Umbilical cord (tissue), 2 donors: Measurements from ENCODE around the gene PERM1. TPM values are rescaled to one million over a fixed set of nuclear protein-coding genes. Genes with fewer than 3 reads are reported as not detected.
"Not testable (repeated sequence)": the region's sequence is repeated elsewhere in the genome, so short reads cannot be mapped to it uniquely, and the experiment has no call there.

Experiments used
- DNase-seq: peaks from one replicate; pipeline ENCODE4 v3.0.0-alpha.2; 2015; ENCODE audit warnings: low spot score
- total RNA-seq: library from RNA; depleted of rRNA; stranded (reverse); fragments of >200 nt; gene quantifications from one replicate; pipeline ENCODE4 v1.2.3, GENCODE V29; 2014; ENCODE audit warnings: low replicate concordance; ENCODE audit not compliant: insufficient read depth

The PERM1 gene
- 0.96 TPM for total RNA-seq

GRCh38 chr1:981955-982558 is at the start of gene PERM1:
PERM1 (minus strand) TSS chr1:982093; CDS start chr1:981029, 1,064 bp downstream.
- DNase-seq, result no peak

- DNase-seq, result not testable (repeated sequence)
Measured at GRCh38 chr1:1030867-1031658, 49.2 kb upstream of the PERM1 start.

GRCh38 chr1:1027791-1028190 is 45.9 kb upstream of the PERM1 start:
- DNase-seq, result no peak

GRCh38 chr1:1026599-1027413 is 44.9 kb upstream of the PERM1 start:
- DNase-seq, result no peak

- DNase-seq, result no peak
Measured at GRCh38 chr1:1025730-1026129, 43.8 kb upstream of the PERM1 start.

- DNase-seq, result peak; percentile 60
Measured at GRCh38 chr1:1024771-1025699, 43.1 kb upstream of the PERM1 start.

- DNase-seq, result no peak
Measured at GRCh38 chr1:1024149-1024770, 42.4 kb upstream of the PERM1 start.

GRCh38 chr1:1023700-1024099 is 41.8 kb upstream of the PERM1 start:
- DNase-seq, result no peak

GRCh38 chr1:1022302-1023009 is 40.6 kb upstream of the PERM1 start:
- DNase-seq, result no peak

GRCh38 chr1:1021920-1022259 is 40.0 kb upstream of the PERM1 start:
- no peak for DNase-seq

- DNase-seq, result peak; percentile 81
Measured at GRCh38 chr1:1021010-1021919, 39.4 kb upstream of the PERM1 start.

GRCh38 chr1:1020415-1021009 is 38.6 kb upstream of the PERM1 start:
- no peak for DNase-seq

GRCh38 chr1:1020000-1020404 is 38.1 kb upstream of the PERM1 start, which contains the start of gene AGRN:
AGRN (plus strand) TSS chr1:1020120; CDS start chr1:1020173, 53 bp downstream.
- DNase-seq, result no peak

GRCh38 chr1:1019122-1019999 is 37.5 kb upstream of the PERM1 start:
- DNase-seq, result peak; percentile 85

GRCh38 chr1:1018321-1018685 is 36.4 kb upstream of the PERM1 start:
- DNase-seq, result not testable (repeated sequence)

GRCh38 chr1:1017397-1018320 is 35.8 kb upstream of the PERM1 start:
- DNase-seq, result not testable (repeated sequence)
